CD4-positive, alpha-beta T cell (primary cell): ENCODE results near the gene COL17A1. TPM values are rescaled to one million over a fixed set of nuclear protein-coding genes. Genes with fewer than 3 reads are reported as not detected.

ENCODE experiments used
- ATAC-seq: fragments of 200-7000 bp; cut with Tn5 transposase; one replicate; pipeline ENCODE4 v1.10.0; 2022; ENCODE audit warnings: mild to moderate bottlenecking; ENCODE audit not compliant: poor library complexity
- CTCF ChIA-PET: fragments of 350-600 bp; sonication (Branson Sonifier 250); formaldehyde crosslinking; loops from one replicate; lab custom pipeline; 2021; ENCODE audit warnings: antibody characterized with exemption, inconsistent platforms; lab: Charles Lee
- POLR2A ChIA-PET: fragments of 350-600 bp; sonication (Branson Sonifier 250); formaldehyde crosslinking; loops from one replicate; lab custom pipeline; 2021; ENCODE audit warnings: antibody characterized with exemption, inconsistent platforms; lab: Charles Lee
- DNase-seq, 14 experiments: peaks; one replicate each; pipeline ENCODE4 v3.0.0-alpha.2; 2013 to 2020; ENCODE audit warnings: mixed read lengths in 2 of 14
- H3K27ac ChIP-seq, 2 donors: one replicate each; pipeline versions ENCODE4 v1.5.1 to v1.7.0; 2013; ENCODE audit warnings: low read length in 2 of 2, low read depth in 1 of 2, mild to moderate bottlenecking in 1 of 2
- H3K27me3 ChIP-seq, 2 experiments: 1 replicate in 1 of 2; 2 replicates in 1 of 2; pipeline versions ENCODE4 v1.6.1 to v1.7.0; 2013; ENCODE audit warnings: low read length in 2 of 2, control low read depth in 1 of 2, mild to moderate bottlenecking in 1 of 2, moderate library complexity in 1 of 2; ENCODE audit not compliant: insufficient read depth in 2 of 2, control insufficient read depth in 1 of 2
- H3K36me3 ChIP-seq: one replicate; pipeline ENCODE4 v1.6.1; 2013; ENCODE audit warnings: low read length, control low read depth; ENCODE audit not compliant: insufficient read depth
- H3K4me1 ChIP-seq: one replicate; pipeline ENCODE4 v1.6.1; 2013; ENCODE audit warnings: low read length, control low read depth; ENCODE audit not compliant: insufficient read depth
- H3K4me3 ChIP-seq: one replicate; pipeline ENCODE4 v1.5.1; 2013; ENCODE audit warnings: mild to moderate bottlenecking, low read length, moderate library complexity
- H3K9me3 ChIP-seq, 2 experiments: 1 replicate in 1 of 2; 2 replicates in 1 of 2; pipeline versions ENCODE4 v1.6.1 to v1.7.0; 2013; ENCODE audit warnings: low read length in 2 of 2, mild to moderate bottlenecking in 2 of 2, control low read depth in 1 of 2, moderate library complexity in 1 of 2; ENCODE audit not compliant: control insufficient read depth in 1 of 2, insufficient read depth in 1 of 2
- H3K27ac Mint-ChIP-seq: one replicate; pipeline ENCODE4 v1.8.0; 2020; ENCODE audit warnings: mixed read lengths
- H3K27me3 Mint-ChIP-seq: one replicate; pipeline ENCODE4 v1.8.0; 2021; ENCODE audit warnings: mixed read lengths
- H3K36me3 Mint-ChIP-seq: one replicate; pipeline ENCODE4 v1.8.0; 2021; ENCODE audit warnings: low read depth, mixed read lengths
- H3K4me1 Mint-ChIP-seq: one replicate; pipeline ENCODE4 v1.8.0; 2021; ENCODE audit warnings: low read depth, mixed read lengths
- H3K4me3 Mint-ChIP-seq: one replicate; pipeline ENCODE4 v1.8.0; 2020; ENCODE audit warnings: mild to moderate bottlenecking, mixed read lengths
- H3K9me3 Mint-ChIP-seq: one replicate; pipeline ENCODE4 v1.8.0; 2020; ENCODE audit warnings: mixed read lengths
- CTCF ChIP-seq: fragments of 200-600 bp; IDR thresholded peaks from one replicate; pipeline ENCODE4 v1.8.0; 2022; ENCODE audit warnings: antibody characterized with exemption, mild to moderate bottlenecking
- intact Hi-C, 2 experiments: fragments of 100-400 bp; cut with DNase I in 1 of 2; cut with micrococcal nuclease in 1 of 2; formaldehyde crosslinking; loops; one replicate each; pipeline versions ENCODE4 v1.15.1 to v1.9.0; 2023 to 2025; cut with DNase I, micrococcal nuclease
- total RNA-seq, 174 experiments: library from RNA in 2 of 174; stranded (reverse) in 2 of 174; gene quantifications; one replicate each; pipeline ENCODE4 v1.2.3 and lab custom pipeline; 2021 to 2026

The COL17A1 gene
- total RNA-seq, 2 experiments from 2014 or later: not detected

DNA sequence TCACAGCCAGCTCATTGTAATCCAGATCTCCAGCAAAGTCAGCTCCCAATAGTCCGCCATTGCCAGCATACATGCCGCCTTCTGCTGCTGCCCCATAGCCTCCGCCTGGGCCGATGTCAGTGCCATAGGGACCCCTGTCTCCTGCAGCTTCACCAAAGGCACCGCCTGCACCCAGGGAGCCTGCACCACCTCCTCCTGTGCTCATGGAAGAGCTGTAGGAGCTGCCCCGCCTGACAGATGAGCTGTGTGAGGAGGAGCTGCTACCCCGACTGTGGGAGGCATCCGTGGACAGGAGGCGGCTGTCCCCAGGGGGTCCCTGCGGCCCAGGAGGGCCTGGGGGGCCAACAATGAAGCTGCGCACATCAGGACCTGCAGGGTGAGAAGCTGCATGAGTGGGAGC lies 51.7 kb downstream of the COL17A1 start:
- DNase-seq (no peak), ATAC-seq (no peak)
- intact Hi-C loops: no loop called here
- Mint-ChIP-seq H3K36me3 (peaks cover 29% of the 10 kb centered on the region), H3K27ac (no peak overlapping the region), H3K4me3 (no peak overlapping the region), H3K27me3 (no peaks in the 10 kb centered on the region), H3K9me3 (no peaks in the 10 kb centered on the region), H3K4me1 (no peaks in the 10 kb centered on the region)
- H3K9me3 ChIP-seq: no peaks in the 10 kb centered on the region
- no peak overlapping the region for H3K27ac ChIP-seq
- ChIA-PET CTCF (no interaction called here), POLR2A (interaction anchor here (1.2 to 1.3 kb wide), 2 partner anchors 16 to 88 kb away, joined by 3 to 4 read pairs; partner anchors contain the start of gene SFR1)
- H3K36me3 ChIP-seq: peaks cover 6% of the 10 kb centered on the region
- no peaks in the 10 kb centered on the region for H3K4me1 ChIP-seq
- no peak for TF ChIP-seq CTCF
- no peaks in the 10 kb centered on the region for H3K27me3 ChIP-seq
- no peak overlapping the region for H3K4me3 ChIP-seq

DNA sequence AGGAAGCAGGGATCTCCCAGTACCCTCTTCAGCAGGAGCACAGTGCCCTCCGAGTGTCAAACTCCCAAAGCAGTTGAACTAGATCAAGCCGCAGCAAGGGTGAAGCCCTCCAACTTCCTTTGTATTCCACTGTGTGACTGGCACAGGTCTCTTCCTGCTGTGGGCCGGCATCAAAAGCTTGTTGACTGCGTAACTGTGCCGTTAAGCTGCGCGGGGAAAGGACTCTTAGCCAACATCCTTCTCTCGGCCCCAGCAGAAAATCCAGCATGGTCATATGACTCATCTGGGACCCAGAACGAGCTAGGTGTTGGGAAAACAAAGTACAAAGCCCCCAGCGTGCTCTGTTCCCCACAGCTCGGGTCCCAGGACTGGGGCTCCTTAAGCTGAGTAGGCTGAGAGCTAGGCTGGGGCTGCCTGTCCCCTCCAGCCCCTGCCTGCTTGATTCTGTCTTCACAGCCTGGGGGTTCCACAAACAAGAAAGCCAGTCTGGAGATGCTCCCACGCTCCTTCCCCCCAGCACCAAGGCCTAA lies 52.2 kb downstream of the COL17A1 start:
- Mint-ChIP-seq H3K4me1 (no peaks in the 10 kb centered on the region), H3K27me3 (no peaks in the 10 kb centered on the region), H3K4me3 (no peak overlapping the region), H3K27ac (no peak overlapping the region), H3K9me3 (no peaks in the 10 kb centered on the region), H3K36me3 (peaks cover 34% of the 10 kb centered on the region)
- CTCF ChIA-PET: no interaction called here
- H3K9me3 ChIP-seq: no peaks in the 10 kb centered on the region
- H3K27me3 ChIP-seq: no peaks in the 10 kb centered on the region
- POLR2A ChIA-PET: interaction anchor here (1.2 to 1.3 kb wide), 2 partner anchors 16 to 89 kb away, joined by 3 to 4 read pairs; partner anchors contain the start of gene SFR1
- no peak for TF ChIP-seq CTCF
- peaks cover 10% of the 10 kb centered on the region for H3K36me3 ChIP-seq
- intact Hi-C loops: no loop called here
- DNase-seq (no peak), ATAC-seq (no peak)
- H3K4me1 ChIP-seq: no peaks in the 10 kb centered on the region
- no peak overlapping the region for H3K27ac ChIP-seq
- H3K4me3 ChIP-seq: no peak overlapping the region

- no peak overlapping the region for H3K27ac ChIP-seq
- no peak for TF ChIP-seq CTCF
- intact Hi-C loops: no loop called here
- H3K36me3 ChIP-seq: peaks cover 20% of the 10 kb centered on the region
- H3K27me3 Mint-ChIP-seq: no peaks in the 10 kb centered on the region
- H3K27me3 ChIP-seq: no peaks in the 10 kb centered on the region
- POLR2A ChIA-PET: no interaction called here
- H3K4me1 Mint-ChIP-seq: peaks cover 5% of the 10 kb centered on the region
- CTCF ChIA-PET: no interaction called here
- H3K4me1 ChIP-seq: no peaks in the 10 kb centered on the region
- DNase-seq: no peak
- peak overlapping the region; percentile 2 for H3K27ac Mint-ChIP-seq
- H3K4me3 Mint-ChIP-seq: no peak overlapping the region
- no peak overlapping the region for H3K4me3 ChIP-seq
- ATAC-seq: no peak
- no peaks in the 10 kb centered on the region for H3K9me3 Mint-ChIP-seq
- H3K9me3 ChIP-seq: no peaks in the 10 kb centered on the region
- peaks cover 44% of the 10 kb centered on the region for H3K36me3 Mint-ChIP-seq
Observed at GRCh38 chr10:104032144-104032775, 53.4 kb downstream of the COL17A1 start.
